Endodermal cell (in vitro differentiated cells): ENCODE data around the gene KCNK2. TPM values are rescaled to one million over a fixed set of nuclear protein-coding genes. Genes with fewer than 3 reads are reported as not detected.

Experiments
- DNase-seq: peaks from one replicate; pipeline ENCODE4 v3.0.0-alpha.2; 2017
- H3K27ac ChIP-seq: 2 replicates; pipeline ENCODE4 v1.5.1; 2013; ENCODE audit warnings: mild to moderate bottlenecking, low read depth, low read length, moderate library complexity
- H3K27me3 ChIP-seq: 2 replicates; pipeline ENCODE4 v1.6.1; 2013; ENCODE audit warnings: mild to moderate bottlenecking, low read length, moderate library complexity; ENCODE audit not compliant: insufficient read depth, control insufficient read depth, poor library complexity, severe bottlenecking
- H3K36me3 ChIP-seq: 2 replicates; pipeline ENCODE4 v1.7.0; 2013; ENCODE audit warnings: mild to moderate bottlenecking, low read length, moderate library complexity; ENCODE audit not compliant: control insufficient read depth, insufficient read depth
- H3K4me1 ChIP-seq: one replicate; pipeline ENCODE4 v1.7.0; 2013; ENCODE audit warnings: low read length; ENCODE audit not compliant: control insufficient read depth, insufficient read depth
- H3K4me3 ChIP-seq: 2 replicates; pipeline ENCODE4 v1.5.1; 2013; ENCODE audit warnings: mild to moderate bottlenecking, low read length, moderate library complexity
- H3K9ac ChIP-seq: 2 replicates; pipeline ENCODE4 v1.6.1; 2013; ENCODE audit warnings: mild to moderate bottlenecking, low read length, moderate library complexity; ENCODE audit not compliant: poor library complexity, severe bottlenecking; ENCODE audit errors: extremely low read depth
- H3K9me3 ChIP-seq: 2 replicates; pipeline ENCODE4 v1.6.1; 2013; ENCODE audit warnings: mild to moderate bottlenecking, low read length, moderate library complexity; ENCODE audit not compliant: control insufficient read depth
- H3K27ac Mint-ChIP-seq: 2 replicates; pipeline ENCODE4 v1.8.0; 2020; ENCODE audit warnings: mixed read lengths
- H3K27me3 Mint-ChIP-seq: 2 replicates; pipeline ENCODE4 v1.8.0; 2021; ENCODE audit warnings: mild to moderate bottlenecking, mixed read lengths; ENCODE audit not compliant: insufficient read depth
- H3K36me3 Mint-ChIP-seq: 2 replicates; pipeline ENCODE4 v1.8.0; 2020; ENCODE audit warnings: low read depth, mixed read lengths
- H3K4me1 Mint-ChIP-seq: 2 replicates; pipeline ENCODE4 v1.8.0; 2020; ENCODE audit warnings: mixed read lengths
- H3K4me3 Mint-ChIP-seq: 2 replicates; pipeline ENCODE4 v1.8.0; 2020; ENCODE audit warnings: mild to moderate bottlenecking, moderate library complexity, mixed read lengths
- H3K9me3 Mint-ChIP-seq: 2 replicates; pipeline ENCODE4 v1.8.0; 2020; ENCODE audit warnings: mild to moderate bottlenecking, mixed read lengths
- WGBS, 2 experiments: methylation state at CpG; one replicate each; pipeline versions ENCODE4 v1.1.5 to v1.1.7; 2013; ENCODE audit warnings: missing lambda C conversion rate in 2 of 2, mixed read lengths in 1 of 2; ENCODE audit not compliant: insufficient coverage in 1 of 2, insufficient read length in 1 of 2; 5-methylcytosine and 5-hydroxymethylcytosine counted together
- total RNA-seq, 2 donors: library from RNA; stranded (reverse); fragmentation: NEBNext Ultra II Directional in 1 of 2; extraction: Animal tissue kit (Norgen Biotek cat#: 25700) in 1 of 2; gene quantifications; 2 replicates in 1 of 2; 3 replicates in 1 of 2; pipeline ENCODE4 v1.2.1, GENCODE V29; 2021
- TF ChIP-seq, protein P1 (sequence below): fragments of 200-600 bp; sonication (generic); conservative IDR thresholded peaks from 2 replicates; pipeline ENCODE4 v1.5.0; 2021; ENCODE audit warnings: antibody characterized with exemption, mild to moderate bottlenecking

KCNK2 gene
- total RNA-seq, 2 donors from 2014 or later = 0.15 TPM; not detected in 1

GRCh38 chr1:215087603-215088002 lies 5.1 kb downstream of the KCNK2 start:
- whole genome bisulfite sequencing, 2 experiments = 90 to 95% methylated on average over 2 of the region's 2 CpGs
- H3K27ac ChIP-seq = no peak overlapping the region
- Mint-ChIP-seq H3K9me3 (no peaks in the 10 kb centered on the region), H3K4me1 (peaks cover 5% of the 10 kb centered on the region), H3K27ac (no peak overlapping the region), H3K27me3 (peaks cover 64% of the 10 kb centered on the region), H3K36me3 (no peaks in the 10 kb centered on the region), H3K4me3 (no peak overlapping the region)
- no peak for DNase-seq
- peaks cover 67% of the 10 kb centered on the region for H3K27me3 ChIP-seq
- H3K9me3 ChIP-seq = no peaks in the 10 kb centered on the region
- TF ChIP-seq, protein P1, sequence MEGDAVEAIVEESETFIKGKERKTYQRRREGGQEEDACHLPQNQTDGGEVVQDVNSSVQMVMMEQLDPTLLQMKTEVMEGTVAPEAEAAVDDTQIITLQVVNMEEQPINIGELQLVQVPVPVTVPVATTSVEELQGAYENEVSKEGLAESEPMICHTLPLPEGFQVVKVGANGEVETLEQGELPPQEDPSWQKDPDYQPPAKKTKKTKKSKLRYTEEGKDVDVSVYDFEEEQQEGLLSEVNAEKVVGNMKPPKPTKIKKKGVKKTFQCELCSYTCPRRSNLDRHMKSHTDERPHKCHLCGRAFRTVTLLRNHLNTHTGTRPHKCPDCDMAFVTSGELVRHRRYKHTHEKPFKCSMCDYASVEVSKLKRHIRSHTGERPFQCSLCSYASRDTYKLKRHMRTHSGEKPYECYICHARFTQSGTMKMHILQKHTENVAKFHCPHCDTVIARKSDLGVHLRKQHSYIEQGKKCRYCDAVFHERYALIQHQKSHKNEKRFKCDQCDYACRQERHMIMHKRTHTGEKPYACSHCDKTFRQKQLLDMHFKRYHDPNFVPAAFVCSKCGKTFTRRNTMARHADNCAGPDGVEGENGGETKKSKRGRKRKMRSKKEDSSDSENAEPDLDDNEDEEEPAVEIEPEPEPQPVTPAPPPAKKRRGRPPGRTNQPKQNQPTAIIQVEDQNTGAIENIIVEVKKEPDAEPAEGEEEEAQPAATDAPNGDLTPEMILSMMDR = no peak
- no peaks in the 10 kb centered on the region for H3K4me1 ChIP-seq
- no peak overlapping the region for H3K9ac ChIP-seq
- no peak overlapping the region for H3K4me3 ChIP-seq
- no peaks in the 10 kb centered on the region for H3K36me3 ChIP-seq

DNA sequence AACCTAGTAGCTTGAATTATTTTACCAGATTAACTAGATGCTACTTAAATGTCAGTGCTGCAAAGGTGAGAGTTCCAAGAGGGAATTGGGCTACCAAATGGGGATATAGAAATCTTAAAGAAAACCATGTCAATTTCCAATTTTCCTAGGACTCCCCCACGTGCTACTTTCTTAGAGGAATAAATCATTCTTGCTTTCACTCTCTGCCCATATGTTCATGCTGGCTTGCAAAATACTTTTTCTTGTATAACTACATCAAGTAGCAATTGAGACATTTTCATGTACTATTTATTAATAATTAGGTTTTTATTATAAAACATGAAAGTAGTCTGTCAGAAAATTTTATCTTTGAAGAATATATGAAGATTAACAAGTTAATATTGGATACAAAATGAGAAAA lies 11.8 kb downstream of the KCNK2 start:
- H3K27me3 ChIP-seq = peaks cover 10% of the 10 kb centered on the region

DNA sequence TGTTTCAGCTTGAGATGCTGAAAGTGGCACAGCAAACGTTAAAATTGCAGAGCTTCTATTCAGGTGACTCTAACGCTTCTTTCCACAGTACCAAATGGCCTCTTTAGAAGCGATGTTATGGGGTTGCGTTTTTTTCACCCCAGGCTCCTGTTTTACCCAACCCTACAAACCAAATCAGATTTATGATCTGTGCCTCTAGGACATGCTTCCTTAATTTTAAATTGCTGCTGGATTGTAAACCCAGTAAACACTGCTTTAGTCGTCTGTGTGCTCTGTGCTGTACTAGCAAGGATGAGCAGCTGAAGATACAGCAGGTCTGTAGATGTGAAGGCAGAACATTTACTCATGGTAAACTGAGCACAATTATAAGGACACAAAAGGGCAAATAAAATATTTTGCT lies 13.0 kb downstream of the KCNK2 start:
- Histone ChIP-seq H3K27me3 (peaks cover 10% of the 10 kb centered on the region), H3K36me3 (no peaks in the 10 kb centered on the region), H3K4me1 (no peaks in the 10 kb centered on the region), H3K9me3 (no peaks in the 10 kb centered on the region), H3K4me3 (no peak overlapping the region), H3K9ac (no peak overlapping the region), H3K27ac (no peak overlapping the region)
- 87 to 100% methylated on average over 3 to 5 of the region's 5 CpGs for WGBS, 2 experiments
- Mint-ChIP-seq H3K27ac (no peak overlapping the region), H3K4me3 (no peak overlapping the region), H3K36me3 (no peaks in the 10 kb centered on the region), H3K4me1 (no peaks in the 10 kb centered on the region), H3K9me3 (no peaks in the 10 kb centered on the region), H3K27me3 (peaks cover 5% of the 10 kb centered on the region)
- DNase-seq = no peak
- TF ChIP-seq, protein P1 = no peak

More for the DNA sequence above, 11.8 kb downstream of the KCNK2 start:
- WGBS, 2 experiments = 67% methylated on average over 1 of the region's 1 CpG; no CpG with 5 or more reads in 1 of the 2 experiments
- H3K36me3 Mint-ChIP-seq = no peaks in the 10 kb centered on the region
- Histone ChIP-seq H3K4me1 (no peaks in the 10 kb centered on the region), H3K36me3 (no peaks in the 10 kb centered on the region), H3K9me3 (no peaks in the 10 kb centered on the region), H3K4me3 (no peak overlapping the region), H3K9ac (no peak overlapping the region), H3K27ac (no peak overlapping the region)
- no peak overlapping the region for H3K27ac Mint-ChIP-seq
- H3K9me3 Mint-ChIP-seq = no peaks in the 10 kb centered on the region
- H3K4me1 Mint-ChIP-seq = no peaks in the 10 kb centered on the region
- peaks cover 6% of the 10 kb centered on the region for H3K27me3 Mint-ChIP-seq
- TF ChIP-seq, protein P1 = no peak
- H3K4me3 Mint-ChIP-seq = no peak overlapping the region
- DNase-seq = no peak
